Skeletal muscle tissue (tissue), 4 donors: Measurements from ENCODE around the gene UQCR10. TPM values are rescaled to one million over a fixed set of nuclear protein-coding genes. Genes with fewer than 3 reads are reported as not detected.

Experiments
- H3K27ac ChIP-seq: one replicate; pipeline ENCODE4 v1.7.0; 2013; ENCODE audit warnings: mild to moderate bottlenecking, low read depth, low read length, inconsistent platforms
- H3K27me3 ChIP-seq, 3 donors: one replicate each; pipeline ENCODE4 v1.7.0; 2013; ENCODE audit warnings: low read length in 3 of 3; ENCODE audit not compliant: control insufficient read depth in 3 of 3, insufficient read depth in 3 of 3
- H3K36me3 ChIP-seq, 3 donors: one replicate each; pipeline ENCODE4 v1.7.0; 2013; ENCODE audit warnings: low read length in 3 of 3; ENCODE audit not compliant: control insufficient read depth in 3 of 3, insufficient read depth in 3 of 3
- H3K4me1 ChIP-seq, 3 donors: one replicate each; pipeline ENCODE4 v1.7.0; 2013; ENCODE audit warnings: low read length in 3 of 3, mild to moderate bottlenecking in 3 of 3; ENCODE audit not compliant: control insufficient read depth in 3 of 3, insufficient read depth in 3 of 3
- H3K4me3 ChIP-seq, 3 donors: one replicate each; pipeline ENCODE4 v1.7.0; 2013; ENCODE audit warnings: low read length in 3 of 3
- H3K9ac ChIP-seq, 3 donors: one replicate each; pipeline ENCODE4 v1.7.0; 2013; ENCODE audit warnings: low read length in 3 of 3, mild to moderate bottlenecking in 3 of 3, moderate library complexity in 2 of 3, low read depth in 1 of 3
- H3K9me3 ChIP-seq, 3 donors: one replicate each; pipeline ENCODE4 v1.7.0; 2013; ENCODE audit warnings: low read length in 3 of 3; ENCODE audit not compliant: control insufficient read depth in 3 of 3
- total RNA-seq: library from RNA; depleted of rRNA; stranded (reverse); fragments of >200 nt; gene quantifications from one replicate; pipeline ENCODE4 v1.2.3, GENCODE V29; 2014
- donor health status: Osteomylitis.

Gene UQCR10
- total RNA-seq, 1 donor from 2014 or later: 57.9 TPM

- no peaks in the 10 kb centered on the region for H3K27me3 ChIP-seq
- H3K9me3 ChIP-seq: no peaks in the 10 kb centered on the region
- H3K9ac ChIP-seq: no peak overlapping the region
- no peak overlapping the region for H3K4me3 ChIP-seq
- H3K27ac ChIP-seq: no peak overlapping the region
- peaks cover 23 to 42% (median 39%) of the 10 kb centered on the region in 3 donors for H3K36me3 ChIP-seq
- H3K4me1 ChIP-seq: peaks cover 7 to 11% (median 9%) of the 10 kb centered on the region in 3 donors
Observed at GRCh38 chr22:29735416-29735815, 31.8 kb upstream of the UQCR10 start.

DNA sequence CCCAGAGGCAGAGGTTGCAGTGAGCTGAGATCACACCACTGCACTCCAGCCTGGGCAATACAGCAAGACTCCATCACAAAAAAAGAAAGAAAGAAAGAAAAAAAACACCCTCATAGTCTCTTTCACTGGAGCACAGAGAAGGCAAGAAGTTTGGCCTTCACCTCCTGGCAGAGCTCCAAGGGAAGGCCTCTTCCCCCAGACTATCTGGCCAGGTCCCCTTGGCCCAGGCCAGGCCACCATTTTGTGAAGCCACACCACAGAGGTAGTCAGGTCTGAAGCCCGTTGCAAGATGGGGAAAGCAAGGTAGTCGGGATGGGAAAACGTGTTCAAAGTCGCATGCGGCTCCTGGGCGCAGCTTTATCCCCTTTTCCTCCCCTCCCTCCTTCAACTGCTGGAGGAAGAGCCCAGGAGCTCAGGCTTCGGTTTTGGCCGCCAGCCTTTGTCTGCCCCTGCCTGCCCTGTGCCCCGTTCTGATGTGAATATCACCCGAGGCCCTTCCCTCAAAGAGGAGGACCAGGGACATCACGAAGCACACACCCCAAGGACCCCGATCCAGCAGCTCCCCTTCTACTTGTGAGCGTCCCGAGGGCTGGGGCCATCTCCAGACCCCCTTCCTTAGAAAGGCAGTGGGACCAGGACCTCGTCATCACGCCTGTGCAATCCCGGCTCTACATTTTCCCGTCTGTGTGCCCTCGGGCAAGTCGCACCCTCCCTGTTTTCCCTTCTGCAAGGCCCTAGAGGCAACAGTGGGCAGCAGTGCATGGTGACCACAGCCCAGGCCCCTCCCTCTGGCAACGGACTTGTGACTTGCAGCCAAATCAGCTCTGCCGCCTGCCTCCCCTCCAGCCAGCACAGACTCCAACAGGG, 29.7 kb upstream of the UQCR10 start:
- H3K27ac ChIP-seq: no peak overlapping the region
- no peak overlapping the region for H3K9ac ChIP-seq
- peaks cover 7 to 11% (median 9%) of the 10 kb centered on the region in 3 donors for H3K4me1 ChIP-seq
- H3K27me3 ChIP-seq: no peaks in the 10 kb centered on the region
- H3K4me3 ChIP-seq: no peak overlapping the region
- no peaks in the 10 kb centered on the region for H3K9me3 ChIP-seq
- H3K36me3 ChIP-seq: peaks cover 41 to 52% (median 42%) of the 10 kb centered on the region in 3 donors

DNA sequence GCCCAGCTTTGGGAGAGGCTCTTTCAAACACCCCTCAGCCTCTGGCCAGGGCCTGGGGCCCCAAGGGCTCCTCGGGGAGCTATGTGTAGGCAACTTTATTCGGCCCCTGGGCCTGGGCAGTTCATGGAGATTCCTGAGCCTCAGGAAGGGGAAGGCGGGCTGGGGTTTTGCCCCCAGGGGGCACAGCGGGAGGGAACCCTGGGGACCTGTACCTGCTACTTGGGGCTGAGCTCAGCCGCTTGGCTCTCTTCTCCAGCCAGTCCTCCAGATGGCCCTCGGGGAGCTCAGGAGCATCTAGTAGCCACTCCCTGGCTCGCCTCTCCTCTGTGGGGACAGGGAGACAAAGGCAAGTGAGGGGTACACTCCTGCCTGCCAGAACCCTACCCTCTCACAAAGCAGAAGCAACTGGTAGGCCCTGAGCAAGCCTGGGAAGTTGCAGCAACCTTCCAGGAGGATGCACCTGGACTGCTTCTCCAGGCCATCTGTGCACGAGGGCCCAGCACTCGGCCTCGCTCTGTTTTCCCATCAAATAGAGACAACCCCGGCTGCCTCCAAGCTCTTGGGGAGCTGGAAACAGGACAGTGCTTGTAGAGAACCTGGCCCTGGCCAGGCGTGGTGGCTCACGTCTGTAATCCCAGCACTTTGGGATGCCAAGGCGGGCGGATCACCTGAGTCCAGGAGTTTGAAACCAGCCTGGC, 28.9 kb upstream of the UQCR10 start:
- Histone ChIP-seq H3K9ac (no peak overlapping the region), H3K36me3 (peaks cover 42 to 52% (median 45%) of the 10 kb centered on the region in 3 donors), H3K27ac (no peak overlapping the region), H3K27me3 (no peaks in the 10 kb centered on the region), H3K4me1 (peaks cover 7 to 11% (median 9%) of the 10 kb centered on the region in 3 donors), H3K4me3 (no peak overlapping the region), H3K9me3 (no peaks in the 10 kb centered on the region)

DNA sequence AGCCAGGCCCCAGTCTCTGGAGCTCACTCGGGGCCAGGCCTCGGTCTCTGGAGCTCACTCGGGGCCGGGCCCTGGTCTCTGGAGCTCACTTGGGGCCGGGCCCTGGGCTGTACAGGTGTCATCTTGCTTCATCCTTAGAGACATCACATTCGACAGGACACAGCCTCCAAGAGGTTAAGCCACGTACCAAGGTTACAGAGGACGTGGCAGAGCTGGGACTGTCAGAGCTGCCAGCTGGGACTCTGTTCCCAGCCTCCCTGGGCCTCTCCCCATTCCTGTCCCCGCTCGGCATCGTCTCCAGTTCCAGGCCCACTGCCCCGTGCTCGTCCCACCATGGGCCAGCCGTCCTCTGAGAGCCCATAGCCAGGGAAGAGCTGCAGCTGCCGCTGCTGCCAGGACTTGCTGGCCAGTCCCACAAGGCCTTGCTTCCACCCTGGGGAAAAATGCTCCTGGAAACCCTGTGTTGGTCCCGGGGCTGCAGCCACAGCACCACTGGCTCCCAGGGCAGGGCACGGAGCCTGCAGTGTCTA, 27.8 kb upstream of the UQCR10 start:
- Histone ChIP-seq H3K27ac (no peak overlapping the region), H3K36me3 (peaks cover 40 to 52% (median 42%) of the 10 kb centered on the region in 3 donors), H3K4me1 (peaks cover under 1 to 2% (median 1%) of the 10 kb centered on the region in 3 donors), H3K27me3 (no peaks in the 10 kb centered on the region), H3K9ac (no peak overlapping the region), H3K4me3 (no peak overlapping the region), H3K9me3 (no peaks in the 10 kb centered on the region)

- Histone ChIP-seq H3K4me1 (peaks cover 2 to 10% (median 7%) of the 10 kb centered on the region in 3 donors), H3K27ac (no peak overlapping the region), H3K36me3 (peaks cover 40 to 52% (median 42%) of the 10 kb centered on the region in 3 donors), H3K9me3 (no peaks in the 10 kb centered on the region), H3K27me3 (no peaks in the 10 kb centered on the region), H3K9ac (no peak overlapping the region), H3K4me3 (no peak overlapping the region)
Observed at GRCh38 chr22:29740216-29740615, 27.0 kb upstream of the UQCR10 start.

DNA sequence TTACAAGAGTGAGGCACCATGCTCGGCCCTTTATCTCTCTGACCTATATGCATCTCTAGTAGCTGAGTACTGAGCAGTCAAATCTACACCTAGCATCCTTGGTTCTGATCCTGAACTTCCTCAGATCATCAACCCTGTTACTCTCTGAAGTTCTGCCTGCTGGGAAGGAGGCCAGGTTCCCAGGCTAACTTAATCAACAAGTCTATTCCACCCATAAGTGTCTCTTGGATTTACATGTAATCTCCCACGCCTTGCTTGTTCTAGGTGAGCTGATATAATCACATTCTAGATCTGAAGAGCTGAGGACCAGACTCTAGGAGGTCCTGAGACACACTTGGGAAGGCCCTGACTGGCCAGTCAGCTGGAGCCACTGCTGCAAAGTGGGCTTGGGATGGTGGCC, 25.2 kb upstream of the UQCR10 start:
- Histone ChIP-seq H3K9ac (no peak overlapping the region), H3K36me3 (peaks cover 44 to 55% (median 46%) of the 10 kb centered on the region in 3 donors), H3K4me3 (no peak overlapping the region), H3K9me3 (no peaks in the 10 kb centered on the region), H3K4me1 (peaks cover 7 to 16% (median 12%) of the 10 kb centered on the region in 3 donors), H3K27me3 (no peaks in the 10 kb centered on the region), H3K27ac (no peak overlapping the region)

DNA sequence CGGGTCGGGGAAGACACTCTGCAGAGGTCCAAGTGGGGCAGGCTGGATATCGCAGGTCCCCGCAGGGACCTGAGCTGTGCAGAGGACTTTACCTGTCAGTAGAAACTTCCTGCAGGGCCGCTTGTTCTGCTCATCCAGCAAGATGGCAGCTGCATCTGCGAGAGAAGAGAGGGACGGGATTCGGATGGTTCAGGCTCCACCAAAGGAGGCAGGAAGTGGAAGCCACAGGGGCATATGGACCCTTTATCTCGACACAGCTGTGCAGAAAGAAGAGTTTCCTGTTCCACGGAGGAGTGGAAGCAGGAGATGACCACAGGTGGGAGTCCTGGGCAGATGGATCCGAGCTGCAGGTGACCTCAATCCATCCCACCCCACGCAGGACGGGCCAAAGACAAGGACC, 24.8 kb upstream of the UQCR10 start:
- peaks cover 47 to 57% (median 49%) of the 10 kb centered on the region in 3 donors for H3K36me3 ChIP-seq
- H3K27me3 ChIP-seq: no peaks in the 10 kb centered on the region
- H3K4me1 ChIP-seq: peaks cover 7 to 16% (median 12%) of the 10 kb centered on the region in 3 donors
- no peaks in the 10 kb centered on the region for H3K9me3 ChIP-seq
- no peak overlapping the region for H3K4me3 ChIP-seq
- no peak overlapping the region for H3K27ac ChIP-seq
- H3K9ac ChIP-seq: no peak overlapping the region

DNA sequence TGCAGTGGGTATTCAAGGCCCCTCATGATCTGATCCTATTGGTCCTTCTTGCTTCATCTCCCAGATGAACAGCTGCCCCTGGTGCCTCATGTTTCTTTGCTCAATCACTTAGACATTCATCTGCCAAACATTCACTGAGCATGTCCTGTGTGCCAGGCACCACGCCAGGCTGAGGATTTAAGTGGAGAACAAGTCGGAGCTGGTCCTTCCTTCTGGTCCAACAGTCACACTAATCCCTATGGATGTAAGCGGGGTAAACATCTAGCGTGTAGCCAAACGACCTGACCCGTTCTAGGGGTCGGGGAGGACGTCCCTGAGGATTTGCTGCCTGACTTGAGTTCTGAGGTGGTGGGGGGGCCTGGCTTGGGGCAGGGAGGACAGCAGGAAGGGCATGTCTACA, 22.3 kb upstream of the UQCR10 start:
- Histone ChIP-seq H3K27me3 (no peaks in the 10 kb centered on the region), H3K9ac (no peak overlapping the region), H3K4me1 (peaks cover 7 to 16% (median 12%) of the 10 kb centered on the region in 3 donors), H3K4me3 (no peak overlapping the region), H3K36me3 (peaks cover 43 to 53% (median 50%) of the 10 kb centered on the region in 3 donors), H3K9me3 (no peaks in the 10 kb centered on the region), H3K27ac (peak overlapping the region; percentile 62)

GRCh38 chr22:29747832-29748231, 19.3 kb upstream of the UQCR10 start:
- Histone ChIP-seq H3K27ac (no peak overlapping the region), H3K9ac (no peak overlapping the region), H3K36me3 (peaks cover 26 to 40% (median 39%) of the 10 kb centered on the region in 3 donors), H3K4me3 (no peak overlapping the region), H3K9me3 (no peaks in the 10 kb centered on the region), H3K27me3 (no peaks in the 10 kb centered on the region), H3K4me1 (peaks cover 10 to 29% (median 15%) of the 10 kb centered on the region in 3 donors)
